ENCODE results near the gene RPA1. TPM values are rescaled to one million over a fixed set of nuclear protein-coding genes. Genes with fewer than 3 reads are reported as not detected.

The RPA1 gene
- total RNA-seq, 1 donor from 2014 or later, result 30.9 TPM

DNA sequence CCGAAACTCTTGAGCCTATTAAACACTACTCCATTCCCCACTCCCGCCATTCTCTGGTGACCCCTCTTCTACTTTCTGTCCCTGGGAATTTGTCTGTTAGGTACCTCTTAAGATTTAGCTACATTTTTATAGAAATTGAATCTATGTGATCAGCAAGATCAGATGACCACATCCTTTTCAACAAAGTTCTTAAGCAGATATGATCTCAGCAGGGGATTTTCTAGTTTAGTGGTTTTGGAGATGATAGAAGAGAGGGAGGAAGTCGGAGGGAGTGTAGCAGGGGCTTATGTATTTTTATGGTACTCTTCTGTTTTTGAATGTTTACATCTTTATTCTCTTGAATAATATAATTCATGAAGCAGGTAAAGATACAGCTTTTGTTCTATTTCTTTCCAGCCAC, 40.8 kb downstream of the RPA1 start:
- no peak for DNase-seq (ENCODE audit: extremely low spot score in 2 of 2)
- H3K27ac ChIP-seq, result no peak overlapping the region
- TF ChIP-seq POLR2A (IDR thresholded peaks at IDR 0.05), result no peak
- no peak for TF ChIP-seq POLR2AphosphoS5 (IDR thresholded peaks at IDR 0.05; ENCODE audit: insufficient read depth in 1 of 2, low read depth in 1 of 2)
- TF ChIP-seq, protein P1, sequence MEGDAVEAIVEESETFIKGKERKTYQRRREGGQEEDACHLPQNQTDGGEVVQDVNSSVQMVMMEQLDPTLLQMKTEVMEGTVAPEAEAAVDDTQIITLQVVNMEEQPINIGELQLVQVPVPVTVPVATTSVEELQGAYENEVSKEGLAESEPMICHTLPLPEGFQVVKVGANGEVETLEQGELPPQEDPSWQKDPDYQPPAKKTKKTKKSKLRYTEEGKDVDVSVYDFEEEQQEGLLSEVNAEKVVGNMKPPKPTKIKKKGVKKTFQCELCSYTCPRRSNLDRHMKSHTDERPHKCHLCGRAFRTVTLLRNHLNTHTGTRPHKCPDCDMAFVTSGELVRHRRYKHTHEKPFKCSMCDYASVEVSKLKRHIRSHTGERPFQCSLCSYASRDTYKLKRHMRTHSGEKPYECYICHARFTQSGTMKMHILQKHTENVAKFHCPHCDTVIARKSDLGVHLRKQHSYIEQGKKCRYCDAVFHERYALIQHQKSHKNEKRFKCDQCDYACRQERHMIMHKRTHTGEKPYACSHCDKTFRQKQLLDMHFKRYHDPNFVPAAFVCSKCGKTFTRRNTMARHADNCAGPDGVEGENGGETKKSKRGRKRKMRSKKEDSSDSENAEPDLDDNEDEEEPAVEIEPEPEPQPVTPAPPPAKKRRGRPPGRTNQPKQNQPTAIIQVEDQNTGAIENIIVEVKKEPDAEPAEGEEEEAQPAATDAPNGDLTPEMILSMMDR (IDR thresholded peaks at IDR 0.05), result no peak
- intact Hi-C loops (cut with DNase I), result no loop called here
- H3K4me3 ChIP-seq, result no peak overlapping the region
- no peaks in the 10 kb centered on the region for H3K4me1 ChIP-seq
- no peaks in the 10 kb centered on the region for H3K9me3 ChIP-seq
- no peaks in the 10 kb centered on the region for H3K27me3 ChIP-seq
- H3K36me3 ChIP-seq, result peaks cover 0 to 21% of the 10 kb centered on the region in 2 donors

DNA sequence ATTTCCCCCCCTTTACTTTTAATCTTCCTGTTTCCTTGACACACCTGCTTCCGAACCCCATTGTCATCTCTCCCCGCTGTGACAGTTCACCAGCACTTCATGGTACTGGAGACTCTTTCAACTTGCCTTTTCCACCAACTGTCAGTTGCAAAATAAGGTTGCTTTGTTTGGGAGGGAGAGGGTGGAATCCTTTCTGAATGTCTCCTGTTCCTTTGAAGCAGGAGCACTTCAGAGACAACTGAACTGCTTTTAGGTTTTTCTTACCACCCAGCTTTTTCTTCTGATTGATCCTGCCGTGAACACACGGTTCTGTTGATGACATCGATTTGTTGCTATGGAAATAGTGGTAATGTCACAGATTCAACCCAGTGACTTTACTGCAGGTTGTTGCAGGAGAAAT, 42.0 kb downstream of the RPA1 start:
- no peak for DNase-seq (ENCODE audit: extremely low spot score in 2 of 2)
- TF ChIP-seq POLR2A (IDR thresholded peaks at IDR 0.05), result no peak
- intact Hi-C loops (cut with DNase I), result no loop called here
- H3K9me3 ChIP-seq, result no peaks in the 10 kb centered on the region
- no peaks in the 10 kb centered on the region for H3K27me3 ChIP-seq
- H3K27ac ChIP-seq, result no peak overlapping the region
- no peaks in the 10 kb centered on the region for H3K4me1 ChIP-seq
- H3K36me3 ChIP-seq, result peaks cover 0 to 32% of the 10 kb centered on the region in 2 donors
- H3K4me3 ChIP-seq, result no peak overlapping the region

DNA sequence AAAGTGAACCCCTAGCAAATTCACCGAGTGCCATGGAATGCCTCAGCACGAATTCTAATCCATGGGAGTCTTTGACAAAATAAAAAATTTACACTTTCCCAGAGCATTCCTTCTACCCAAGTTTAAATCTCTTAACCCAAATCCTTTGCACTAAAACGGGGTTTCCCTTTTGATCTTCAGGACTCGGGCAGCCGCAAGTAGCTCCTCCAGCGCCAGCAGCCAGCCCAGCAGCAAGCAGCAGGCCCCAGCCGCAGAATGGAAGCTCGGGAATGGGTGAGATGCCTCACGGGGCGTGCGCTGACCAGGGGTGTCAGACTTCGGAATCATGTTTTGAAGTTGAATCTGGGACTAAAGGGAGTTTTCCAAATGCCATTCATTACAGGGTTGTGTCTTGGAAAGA, 42.4 kb downstream of the RPA1 start:
- no peaks in the 10 kb centered on the region for H3K9me3 ChIP-seq
- TF ChIP-seq POLR2A (IDR thresholded peaks at IDR 0.05), result no peak
- TF ChIP-seq, protein P1 (IDR thresholded peaks at IDR 0.05), result no peak
- TF ChIP-seq POLR2AphosphoS5 (IDR thresholded peaks at IDR 0.05; ENCODE audit: insufficient read depth in 1 of 2, low read depth in 1 of 2), result no peak
- intact Hi-C loops (cut with DNase I), result no loop called here

DNA sequence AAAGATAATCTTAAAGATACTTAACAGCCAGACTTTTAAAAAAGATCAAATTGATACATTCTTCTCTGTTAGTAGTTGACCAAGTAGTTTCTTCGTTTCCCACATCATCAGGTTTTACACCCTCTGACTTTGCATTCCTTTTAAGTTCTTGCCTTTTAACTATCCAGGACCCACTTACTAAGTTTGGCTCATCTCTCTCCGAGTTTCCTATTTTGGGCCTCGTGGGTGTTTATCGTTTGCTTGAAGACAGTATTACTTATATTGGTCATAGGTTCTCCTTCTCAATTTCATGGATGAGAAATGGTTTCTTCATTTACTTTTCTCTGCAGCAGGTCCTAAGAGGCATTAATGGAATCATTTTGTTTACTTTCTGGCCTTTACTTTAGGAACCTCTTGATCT, 43.2 kb downstream of the RPA1 start:
- H3K9me3 ChIP-seq, result no peaks in the 10 kb centered on the region
- intact Hi-C loops (cut with DNase I), result no loop called here
- H3K4me1 ChIP-seq, result no peaks in the 10 kb centered on the region
- no peak overlapping the region for H3K27ac ChIP-seq
- no peak for TF ChIP-seq POLR2AphosphoS5 (IDR thresholded peaks at IDR 0.05; ENCODE audit: insufficient read depth in 1 of 2, low read depth in 1 of 2)
- TF ChIP-seq POLR2A (IDR thresholded peaks at IDR 0.05), result no peak
- TF ChIP-seq, protein P1 (IDR thresholded peaks at IDR 0.05), result no peak
- peaks cover 0 to 43% of the 10 kb centered on the region in 2 donors for H3K36me3 ChIP-seq
- DNase-seq (ENCODE audit: extremely low spot score in 2 of 2), result no peak
- no peak overlapping the region for H3K4me3 ChIP-seq
- no peaks in the 10 kb centered on the region for H3K27me3 ChIP-seq

More for the DNA sequence above, 42.4 kb downstream of the RPA1 start:
- H3K36me3 ChIP-seq, result peaks cover 0 to 37% of the 10 kb centered on the region in 2 donors
- no peaks in the 10 kb centered on the region for H3K4me1 ChIP-seq
- no peak overlapping the region for H3K4me3 ChIP-seq
- DNase-seq (ENCODE audit: extremely low spot score in 2 of 2), result no peak
- no peak overlapping the region for H3K27ac ChIP-seq
- no peaks in the 10 kb centered on the region for H3K27me3 ChIP-seq

DNA sequence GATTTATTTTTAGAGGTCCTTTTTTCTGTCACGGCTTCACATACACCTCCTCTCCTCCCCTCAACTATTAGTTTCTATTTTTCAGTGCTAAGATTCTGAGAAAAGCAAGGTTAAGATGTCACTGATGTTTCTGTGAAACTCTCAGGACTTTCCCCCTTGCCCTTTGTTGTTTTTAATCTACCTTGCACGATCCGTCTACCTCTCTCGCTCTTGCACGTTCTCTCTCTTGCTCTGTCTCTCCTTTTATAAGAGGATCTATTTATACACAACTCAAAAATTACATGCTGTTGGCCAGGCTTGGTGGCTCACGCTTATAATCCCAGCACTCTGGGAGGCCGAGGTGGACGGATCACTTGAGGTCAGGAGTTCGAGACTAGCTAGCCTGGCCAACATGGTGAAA, 43.6 kb downstream of the RPA1 start:
- intact Hi-C loops (cut with DNase I), result no loop called here
- TF ChIP-seq POLR2A (IDR thresholded peaks at IDR 0.05) (no peak), POLR2AphosphoS5 (IDR thresholded peaks at IDR 0.05; ENCODE audit: insufficient read depth in 1 of 2, low read depth in 1 of 2) (no peak)
- TF ChIP-seq, protein P1 (IDR thresholded peaks at IDR 0.05), result no peak
- no peak for DNase-seq (ENCODE audit: extremely low spot score in 2 of 2)
- peaks cover 0 to 47% of the 10 kb centered on the region in 2 donors for H3K36me3 ChIP-seq
- H3K4me1 ChIP-seq, result no peaks in the 10 kb centered on the region
- no peaks in the 10 kb centered on the region for H3K27me3 ChIP-seq
- no peak overlapping the region for H3K27ac ChIP-seq
- no peaks in the 10 kb centered on the region for H3K9me3 ChIP-seq
- no peak overlapping the region for H3K4me3 ChIP-seq
